ENCODE measurements around the gene BRD3OS.

BRD3OS gene

DNA sequence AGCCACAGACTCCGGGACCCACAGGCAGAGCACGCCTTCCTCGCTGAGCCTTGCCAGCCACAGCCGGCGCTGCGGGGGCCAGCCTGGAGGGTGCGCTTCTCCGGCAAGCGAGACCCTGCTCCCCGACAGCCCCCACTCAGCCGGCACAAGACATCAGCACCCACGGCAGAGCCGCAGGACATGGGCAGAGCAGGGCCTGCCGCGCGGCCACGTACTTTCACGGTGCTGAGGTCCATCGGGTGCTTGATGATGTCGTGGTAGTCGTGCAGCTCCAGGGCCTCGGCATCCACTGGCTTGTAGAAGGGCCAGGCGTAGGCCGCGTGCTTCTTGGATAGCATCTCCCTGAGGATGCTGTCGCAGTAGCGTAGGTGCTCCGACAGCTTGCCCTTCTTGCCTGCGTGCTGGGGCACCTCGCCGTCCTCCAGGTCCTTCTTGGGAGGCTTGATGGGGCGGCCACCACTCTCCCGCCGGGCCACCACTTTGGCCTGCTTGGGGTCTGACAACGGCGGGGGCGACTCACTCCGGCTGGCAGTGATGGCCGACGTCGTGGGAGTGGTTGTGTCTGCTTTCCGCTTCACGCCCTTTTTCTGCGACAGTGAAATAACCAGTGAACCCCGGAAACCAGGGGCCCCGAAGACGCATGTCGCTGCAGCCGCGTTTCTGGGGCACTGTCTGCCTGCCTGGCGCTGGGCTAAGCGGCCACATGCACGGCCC is 22.7 kb downstream of the BRD3OS start:
- H3K4me1 ChIP-seq (ENCODE audit: control extremely low read depth in 1 of 4, control insufficient read depth in 4 of 4, insufficient read depth in 4 of 4, low read length in 3 of 4), result no peaks in the 10 kb centered on the region
- 98% methylated on average over 47 of the region's 53 CpGs for WGBS (ENCODE audit: insufficient coverage)

DNA sequence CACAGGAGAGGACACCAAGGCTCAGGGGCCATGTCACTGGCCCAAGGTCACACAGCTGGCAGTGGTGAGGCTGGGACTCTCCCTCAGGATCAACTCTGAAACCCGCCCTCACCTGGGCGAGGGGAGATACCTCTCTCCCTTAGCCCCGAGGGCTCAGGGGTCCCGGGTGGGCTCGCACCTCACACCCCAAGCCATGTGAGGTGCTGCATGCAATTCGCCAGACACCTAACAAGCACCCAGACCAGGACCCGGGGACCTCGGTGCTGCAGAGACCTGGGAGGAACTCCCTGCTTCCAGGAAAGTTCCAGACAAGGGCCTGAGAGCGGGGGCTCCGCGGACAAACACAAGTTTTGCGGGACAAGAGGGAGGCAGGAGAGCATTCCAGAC is 23.3 kb downstream of the BRD3OS start:
- Histone ChIP-seq H3K4me3 (ENCODE audit: control insufficient read depth in 1 of 7, extremely low read depth in 1 of 7, insufficient read depth in 4 of 7, low read depth in 2 of 7, low read length in 6 of 7) (no peak overlapping the region), H3K4me1 (ENCODE audit: control extremely low read depth in 1 of 4, control insufficient read depth in 4 of 4, insufficient read depth in 4 of 4, low read length in 3 of 4) (no peaks in the 10 kb centered on the region), H3K9me3 (ENCODE audit: control extremely low read depth in 1 of 5, control insufficient read depth in 4 of 5, insufficient read depth in 2 of 5, low read depth in 1 of 5, low read length in 4 of 5) (no peaks in the 10 kb centered on the region), H3K27ac (ENCODE audit: insufficient read depth in 1 of 2, low read depth in 1 of 2, low read length in 2 of 2, poor library complexity in 1 of 2, severe bottlenecking in 2 of 2) (no peak overlapping the region), H3K27me3 (replicated peaks in 2 of 5; ENCODE audit: control insufficient read depth in 4 of 5, insufficient read depth in 5 of 5, low read length in 4 of 5) (no peaks in the 10 kb centered on the region), H3K36me3 (ENCODE audit: control insufficient read depth in 4 of 4, insufficient read depth in 4 of 4, low read length in 3 of 4) (peaks cover 6 to 96% (median 74%) of the 10 kb centered on the region in 4 experiments)
- ChIA-PET CTCF (interaction anchor here (1.1 kb wide), 1 partner anchor 13 kb away, joined by 3 read pairs; no protein-coding TSS in a partner anchor), POLR2A (no interaction called here)
- WGBS (ENCODE audit: insufficient coverage), result 97% methylated on average over 12 of the region's 12 CpGs
- DNase-seq, result no peak

More for the DNA sequence above, 22.7 kb downstream of the BRD3OS start:
- H3K36me3 ChIP-seq (ENCODE audit: control insufficient read depth in 4 of 4, insufficient read depth in 4 of 4, low read length in 3 of 4), result peaks cover 6 to 97% (median 76%) of the 10 kb centered on the region in 4 experiments
- H3K27me3 ChIP-seq (replicated peaks in 2 of 5; ENCODE audit: control insufficient read depth in 4 of 5, insufficient read depth in 5 of 5, low read length in 4 of 5), result no peaks in the 10 kb centered on the region
- DNase-seq, result no peak
- no peak overlapping the region for H3K4me3 ChIP-seq (ENCODE audit: control insufficient read depth in 1 of 7, extremely low read depth in 1 of 7, insufficient read depth in 4 of 7, low read depth in 2 of 7, low read length in 6 of 7)
- ChIA-PET POLR2A (no interaction called here), CTCF (interaction anchor here (1.1 to 1.9 kb wide), 2 partner anchors 14 to 16 kb away, joined by 3 to 5 read pairs; no protein-coding TSS in a partner anchor)
- H3K27ac ChIP-seq (ENCODE audit: insufficient read depth in 1 of 2, low read depth in 1 of 2, low read length in 2 of 2, poor library complexity in 1 of 2, severe bottlenecking in 2 of 2), result no peak overlapping the region
- no peaks in the 10 kb centered on the region for H3K9me3 ChIP-seq (ENCODE audit: control extremely low read depth in 1 of 5, control insufficient read depth in 4 of 5, insufficient read depth in 2 of 5, low read depth in 1 of 5, low read length in 4 of 5)

DNA sequence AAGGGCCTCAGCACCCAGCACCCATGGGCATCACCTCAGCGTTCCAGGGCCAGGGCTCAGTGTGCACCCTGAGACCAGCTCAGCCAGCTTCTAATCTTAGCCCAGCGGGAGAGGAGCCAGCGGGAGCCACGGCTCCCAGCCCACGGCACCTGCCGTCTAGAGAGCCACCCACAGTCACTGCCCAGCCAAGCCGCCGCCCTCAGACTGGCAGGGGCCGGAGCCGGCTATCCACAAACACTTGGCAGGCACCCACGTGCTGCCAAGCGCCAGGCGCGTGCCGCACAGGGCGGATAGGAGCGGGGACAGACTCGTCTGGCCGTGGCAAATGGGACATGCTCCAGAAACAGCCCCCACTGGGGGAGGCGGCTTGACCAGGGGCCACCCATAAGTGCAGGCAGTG is 24.0 kb downstream of the BRD3OS start:
- H3K4me1 ChIP-seq (ENCODE audit: control extremely low read depth in 1 of 4, control insufficient read depth in 4 of 4, insufficient read depth in 4 of 4, low read length in 3 of 4), result no peaks in the 10 kb centered on the region
- H3K27me3 ChIP-seq (replicated peaks in 2 of 5; ENCODE audit: control insufficient read depth in 4 of 5, insufficient read depth in 5 of 5, low read length in 4 of 5), result no peaks in the 10 kb centered on the region
- H3K4me3 ChIP-seq (ENCODE audit: control insufficient read depth in 1 of 7, extremely low read depth in 1 of 7, insufficient read depth in 4 of 7, low read depth in 2 of 7, low read length in 6 of 7), result no peak overlapping the region
- no peak for DNase-seq
- CTCF ChIA-PET, result no interaction called here
- H3K9me3 ChIP-seq (ENCODE audit: control extremely low read depth in 1 of 5, control insufficient read depth in 4 of 5, insufficient read depth in 2 of 5, low read depth in 1 of 5, low read length in 4 of 5), result no peaks in the 10 kb centered on the region
- POLR2A ChIA-PET, result no interaction called here
- no peak overlapping the region for H3K27ac ChIP-seq (ENCODE audit: insufficient read depth in 1 of 2, low read depth in 1 of 2, low read length in 2 of 2, poor library complexity in 1 of 2, severe bottlenecking in 2 of 2)
- peaks cover 6 to 92% (median 70%) of the 10 kb centered on the region in 4 experiments for H3K36me3 ChIP-seq (ENCODE audit: control insufficient read depth in 4 of 4, insufficient read depth in 4 of 4, low read length in 3 of 4)
- WGBS (ENCODE audit: insufficient coverage), result 91% methylated on average over 16 of the region's 20 CpGs

DNA sequence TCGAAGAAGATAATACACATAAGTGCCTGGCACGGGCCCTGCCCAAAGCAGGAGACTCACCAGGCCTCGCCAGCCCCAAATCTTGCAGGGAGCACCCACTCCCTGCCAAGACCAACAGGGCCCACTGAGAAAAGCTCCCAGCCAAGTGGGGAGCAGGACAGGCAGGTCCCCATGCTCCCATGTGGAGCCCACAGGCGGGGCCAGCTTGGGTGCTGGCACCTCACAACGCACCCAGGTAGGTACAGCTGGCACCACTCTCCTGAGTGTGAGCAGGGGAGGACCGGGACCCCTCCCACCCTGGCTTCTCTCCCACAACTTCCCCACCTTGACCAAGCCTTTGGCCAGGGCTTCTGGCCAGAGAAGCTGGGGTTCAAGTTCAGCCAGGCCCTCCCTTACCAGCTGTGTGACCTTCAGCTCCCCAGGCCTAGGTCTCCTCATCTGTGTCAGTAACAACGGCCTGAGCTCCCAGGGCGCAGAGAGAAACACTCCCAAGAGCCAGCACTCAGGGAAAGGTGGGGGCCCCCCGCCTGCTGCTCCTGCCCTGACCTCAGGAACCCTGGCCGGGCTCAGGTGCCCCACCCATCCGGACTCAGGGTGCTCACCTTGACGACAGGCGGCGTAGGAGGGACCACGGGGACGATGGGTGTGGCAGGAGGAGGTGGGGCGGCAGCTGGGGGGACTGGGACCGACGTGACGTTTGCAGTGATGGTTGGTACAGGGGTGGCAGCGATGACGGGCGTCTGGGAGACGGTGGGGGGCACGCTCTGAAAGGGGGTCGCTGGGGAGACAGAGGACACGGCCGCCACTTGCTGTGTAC is 24.7 kb downstream of the BRD3OS start:
- peaks cover 6 to 87% (median 63%) of the 10 kb centered on the region in 4 experiments for H3K36me3 ChIP-seq (ENCODE audit: control insufficient read depth in 4 of 4, insufficient read depth in 4 of 4, low read length in 3 of 4)
- no peaks in the 10 kb centered on the region for H3K9me3 ChIP-seq (ENCODE audit: control extremely low read depth in 1 of 5, control insufficient read depth in 4 of 5, insufficient read depth in 2 of 5, low read depth in 1 of 5, low read length in 4 of 5)
- H3K4me1 ChIP-seq (ENCODE audit: control extremely low read depth in 1 of 4, control insufficient read depth in 4 of 4, insufficient read depth in 4 of 4, low read length in 3 of 4), result no peaks in the 10 kb centered on the region
- H3K27ac ChIP-seq (ENCODE audit: insufficient read depth in 1 of 2, low read depth in 1 of 2, low read length in 2 of 2, poor library complexity in 1 of 2, severe bottlenecking in 2 of 2), result no peak overlapping the region
- no peak overlapping the region for H3K4me3 ChIP-seq (ENCODE audit: control insufficient read depth in 1 of 7, extremely low read depth in 1 of 7, insufficient read depth in 4 of 7, low read depth in 2 of 7, low read length in 6 of 7)
- WGBS (ENCODE audit: insufficient coverage), result 96% methylated on average over 19 of the region's 28 CpGs
- DNase-seq, result no peak
- POLR2A ChIA-PET, result no interaction called here
- CTCF ChIA-PET, result interaction anchor here (1.4 kb wide), 1 partner anchor 56 kb away, joined by 3 read pairs; no protein-coding TSS in a partner anchor
- no peaks in the 10 kb centered on the region for H3K27me3 ChIP-seq (replicated peaks in 2 of 5; ENCODE audit: control insufficient read depth in 4 of 5, insufficient read depth in 5 of 5, low read length in 4 of 5)

DNA sequence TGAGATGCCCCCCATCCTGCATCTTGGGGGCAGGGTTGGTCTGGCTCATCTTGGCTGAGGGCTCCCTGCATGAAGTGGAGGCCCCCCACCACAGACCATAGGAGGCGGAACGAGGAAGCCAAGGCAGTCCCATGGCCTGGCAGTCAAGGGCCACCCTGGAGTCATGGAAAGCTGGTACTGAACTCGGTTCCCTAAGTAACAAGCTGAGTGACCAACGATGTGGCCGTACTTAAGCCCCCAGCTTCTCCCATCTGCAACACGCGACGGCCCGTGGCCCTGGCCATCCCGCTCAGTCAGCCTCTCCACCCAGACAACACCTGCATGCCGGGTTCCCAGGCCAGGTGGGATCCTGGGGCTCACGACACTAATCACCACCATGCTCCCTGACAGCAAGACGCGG is 25.4 kb downstream of the BRD3OS start:
- Histone ChIP-seq H3K27me3 (replicated peaks in 2 of 5; ENCODE audit: control insufficient read depth in 4 of 5, insufficient read depth in 5 of 5, low read length in 4 of 5) (no peaks in the 10 kb centered on the region), H3K9me3 (ENCODE audit: control extremely low read depth in 1 of 5, control insufficient read depth in 4 of 5, insufficient read depth in 2 of 5, low read depth in 1 of 5, low read length in 4 of 5) (no peaks in the 10 kb centered on the region), H3K4me1 (ENCODE audit: control extremely low read depth in 1 of 4, control insufficient read depth in 4 of 4, insufficient read depth in 4 of 4, low read length in 3 of 4) (peaks cover 0 to 3% (median 0%) of the 10 kb centered on the region in 4 experiments), H3K4me3 (ENCODE audit: control insufficient read depth in 1 of 7, extremely low read depth in 1 of 7, insufficient read depth in 4 of 7, low read depth in 2 of 7, low read length in 6 of 7) (no peak overlapping the region), H3K27ac (ENCODE audit: insufficient read depth in 1 of 2, low read depth in 1 of 2, low read length in 2 of 2, poor library complexity in 1 of 2, severe bottlenecking in 2 of 2) (no peak overlapping the region), H3K36me3 (ENCODE audit: control insufficient read depth in 4 of 4, insufficient read depth in 4 of 4, low read length in 3 of 4) (peaks cover 6 to 83% (median 59%) of the 10 kb centered on the region in 4 experiments)
- CTCF ChIA-PET, result interaction anchor here (1.4 kb wide), 1 partner anchor 56 kb away, joined by 3 read pairs; no protein-coding TSS in a partner anchor
- POLR2A ChIA-PET, result interaction anchor here (1.1 kb wide), 1 partner anchor 10 kb away, joined by 5 read pairs; no protein-coding TSS in a partner anchor
- DNase-seq, result no peak
- WGBS (ENCODE audit: insufficient coverage), result 91% methylated on average over 14 of the region's 14 CpGs

DNA sequence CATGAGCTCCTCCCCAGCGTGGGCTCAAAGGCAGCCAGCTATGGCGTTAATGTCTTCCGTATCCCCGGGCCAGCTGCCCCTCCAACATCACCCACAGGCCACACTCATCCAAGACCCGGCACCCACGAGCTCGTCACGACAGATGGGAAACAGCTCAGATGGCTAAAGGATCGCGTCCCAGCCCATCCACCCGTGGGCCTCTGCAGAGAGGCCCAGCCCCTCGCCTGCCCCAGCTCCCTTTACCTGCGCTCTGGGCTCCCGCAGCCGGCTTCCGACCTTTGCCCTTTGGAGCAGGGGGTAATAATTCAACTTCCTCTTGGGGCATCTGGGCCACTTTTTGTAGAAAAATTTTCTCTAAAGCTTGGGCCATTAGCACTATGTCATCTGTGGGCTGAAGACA is 26.0 kb downstream of the BRD3OS start:
- Histone ChIP-seq H3K9me3 (ENCODE audit: control extremely low read depth in 1 of 5, control insufficient read depth in 4 of 5, insufficient read depth in 2 of 5, low read depth in 1 of 5, low read length in 4 of 5) (no peaks in the 10 kb centered on the region), H3K4me1 (ENCODE audit: control extremely low read depth in 1 of 4, control insufficient read depth in 4 of 4, insufficient read depth in 4 of 4, low read length in 3 of 4) (peaks cover 0 to 6% (median under 1%) of the 10 kb centered on the region in 4 experiments), H3K27ac (ENCODE audit: insufficient read depth in 1 of 2, low read depth in 1 of 2, low read length in 2 of 2, poor library complexity in 1 of 2, severe bottlenecking in 2 of 2) (no peak overlapping the region), H3K36me3 (ENCODE audit: control insufficient read depth in 4 of 4, insufficient read depth in 4 of 4, low read length in 3 of 4) (peaks cover 6 to 78% (median 54%) of the 10 kb centered on the region in 4 experiments), H3K4me3 (ENCODE audit: control insufficient read depth in 1 of 7, extremely low read depth in 1 of 7, insufficient read depth in 4 of 7, low read depth in 2 of 7, low read length in 6 of 7) (no peak overlapping the region), H3K27me3 (replicated peaks in 2 of 5; ENCODE audit: control insufficient read depth in 4 of 5, insufficient read depth in 5 of 5, low read length in 4 of 5) (no peaks in the 10 kb centered on the region)
- ChIA-PET POLR2A (interaction anchor here (1.1 kb wide), 1 partner anchor 9 kb away, joined by 5 read pairs; no protein-coding TSS in a partner anchor), CTCF (interaction anchor here (1.4 kb wide), 1 partner anchor 57 kb away, joined by 3 read pairs; no protein-coding TSS in a partner anchor)
- no peak for DNase-seq
- WGBS (ENCODE audit: insufficient coverage), result 93% methylated on average over 15 of the region's 16 CpGs
